Sigmoid colon (tissue), 3 donors: ENCODE data around the gene PPM1F.

Experiments used
- POLR2A ChIP-seq, 2 donors: fragments of 450-650 bp; IDR thresholded peaks; one replicate each; pipeline ENCODE4 v1.6.1; 2016; ENCODE audit warnings: antibody characterized with exemption in 2 of 2, mild to moderate bottlenecking in 2 of 2, moderate library complexity in 2 of 2
- TF ChIP-seq, protein P1 (sequence below), 4 experiments: fragments of 450-650 bp in 3 of 4; fragments of 200-600 bp in 1 of 4; IDR thresholded peaks; one replicate each; pipeline ENCODE4 v1.5.1; 2016 to 2019; ENCODE audit warnings: antibody characterized with exemption in 4 of 4, mild to moderate bottlenecking in 3 of 4, moderate library complexity in 2 of 4

DNA sequence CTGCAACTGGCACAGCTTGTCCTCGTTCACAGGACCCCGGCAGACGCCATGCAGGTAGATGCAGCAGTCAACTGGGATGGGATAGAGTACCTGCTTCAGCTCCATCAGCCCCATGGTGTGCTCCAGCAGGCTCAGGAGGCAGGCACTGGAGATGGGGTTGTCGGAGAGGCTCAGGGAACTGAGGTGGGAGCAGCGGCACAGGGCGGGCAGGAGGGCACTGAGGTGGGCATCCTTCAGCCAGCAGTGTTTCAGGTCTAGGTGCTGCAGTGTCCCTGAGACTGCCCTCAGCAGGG, 38.6 kb upstream of the PPM1F start:
- TF ChIP-seq POLR2A (IDR thresholded peaks at IDR 0.05): no peak
- TF ChIP-seq, protein P1, sequence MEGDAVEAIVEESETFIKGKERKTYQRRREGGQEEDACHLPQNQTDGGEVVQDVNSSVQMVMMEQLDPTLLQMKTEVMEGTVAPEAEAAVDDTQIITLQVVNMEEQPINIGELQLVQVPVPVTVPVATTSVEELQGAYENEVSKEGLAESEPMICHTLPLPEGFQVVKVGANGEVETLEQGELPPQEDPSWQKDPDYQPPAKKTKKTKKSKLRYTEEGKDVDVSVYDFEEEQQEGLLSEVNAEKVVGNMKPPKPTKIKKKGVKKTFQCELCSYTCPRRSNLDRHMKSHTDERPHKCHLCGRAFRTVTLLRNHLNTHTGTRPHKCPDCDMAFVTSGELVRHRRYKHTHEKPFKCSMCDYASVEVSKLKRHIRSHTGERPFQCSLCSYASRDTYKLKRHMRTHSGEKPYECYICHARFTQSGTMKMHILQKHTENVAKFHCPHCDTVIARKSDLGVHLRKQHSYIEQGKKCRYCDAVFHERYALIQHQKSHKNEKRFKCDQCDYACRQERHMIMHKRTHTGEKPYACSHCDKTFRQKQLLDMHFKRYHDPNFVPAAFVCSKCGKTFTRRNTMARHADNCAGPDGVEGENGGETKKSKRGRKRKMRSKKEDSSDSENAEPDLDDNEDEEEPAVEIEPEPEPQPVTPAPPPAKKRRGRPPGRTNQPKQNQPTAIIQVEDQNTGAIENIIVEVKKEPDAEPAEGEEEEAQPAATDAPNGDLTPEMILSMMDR (IDR thresholded peaks at IDR 0.05): no peak
